ENCODE data around the gene MYORG.

MYORG gene

GRCh38 chr9:34380034-34380510 lies 3.4 kb upstream of the MYORG start:
- Histone ChIP-seq H3K27me3 (ENCODE audit: insufficient read depth, low read length, poor library complexity) (no peaks in the 10 kb centered on the region), H3K36me3 (ENCODE audit: insufficient read depth, low read length) (no peaks in the 10 kb centered on the region), H3K9me3 (ENCODE audit: insufficient read depth, low read length, severe bottlenecking) (no peaks in the 10 kb centered on the region), H3K27ac (ENCODE audit: low read length) (no peak overlapping the region), H2AFZ (ENCODE audit: low read depth, low read length) (no peak overlapping the region), H4K20me1 (ENCODE audit: insufficient read depth, low read length) (0 out of 2 replicates have a peak, but pooled peaks cover 7% of the 10 kb centered on the region), H3K79me2 (ENCODE audit: insufficient read depth, low read length) (no peaks in the 10 kb centered on the region), H3K4me1 (ENCODE audit: insufficient read depth, low read length) (peaks cover 28% of the 10 kb centered on the region), H3K4me3 (ENCODE audit: low read depth in 1 of 2, low read length in 2 of 2) (no peak overlapping the region), H3K9ac (ENCODE audit: low read depth, low read length) (no peak overlapping the region), H3K4me2 (ENCODE audit: insufficient read depth, low read length) (peak overlapping the region; percentile 62; the same call in 1 of the 2 replicates)
- DNase-seq, result no peak
- no peak for TF ChIP-seq EZH2 (IDR thresholded peaks at IDR 0.05; ENCODE audit: borderline replicate concordance, low read depth, low read length, severe bottlenecking)
- no peak for TF ChIP-seq CTCF (IDR thresholded peaks at IDR 0.05; ENCODE audit: borderline replicate concordance, extremely low read depth, low read length, poor library complexity, severe bottlenecking)
- ATAC-seq (ENCODE audit: insufficient read depth, low read depth), result no peak

GRCh38 chr9:34379334-34380033 lies 2.8 kb upstream of the MYORG start:
- Histone ChIP-seq H3K4me2 (ENCODE audit: insufficient read depth, low read length) (peak overlapping the region; percentile 62), H3K79me2 (ENCODE audit: insufficient read depth, low read length) (no peaks in the 10 kb centered on the region), H4K20me1 (ENCODE audit: insufficient read depth, low read length) (0 out of 2 replicates have a peak, but pooled peaks cover 7% of the 10 kb centered on the region), H3K4me1 (ENCODE audit: insufficient read depth, low read length) (peaks cover 32% of the 10 kb centered on the region), H3K27ac (ENCODE audit: low read length) (no peak overlapping the region), H2AFZ (ENCODE audit: low read depth, low read length) (peak overlapping the region; percentile 43), H3K27me3 (ENCODE audit: insufficient read depth, low read length, poor library complexity) (no peaks in the 10 kb centered on the region), H3K9ac (ENCODE audit: low read depth, low read length) (no peak overlapping the region), H3K4me3 (ENCODE audit: low read depth in 1 of 2, low read length in 2 of 2) (peak overlapping the region in 1 of 2 experiments; percentile 33; a peak in 1 of 4 replicates), H3K9me3 (ENCODE audit: insufficient read depth, low read length, severe bottlenecking) (no peaks in the 10 kb centered on the region), H3K36me3 (ENCODE audit: insufficient read depth, low read length) (no peaks in the 10 kb centered on the region)
- TF ChIP-seq EZH2 (IDR thresholded peaks at IDR 0.05; ENCODE audit: borderline replicate concordance, low read depth, low read length, severe bottlenecking) (no peak), CTCF (IDR thresholded peaks at IDR 0.05; ENCODE audit: borderline replicate concordance, extremely low read depth, low read length, poor library complexity, severe bottlenecking) (peak; percentile 98)
- DNase-seq (peak; percentile 84), ATAC-seq (ENCODE audit: insufficient read depth, low read depth) (peak; percentile 49)

- Histone ChIP-seq H3K4me3 (ENCODE audit: low read depth in 1 of 2, low read length in 2 of 2) (no peak overlapping the region), H3K79me2 (ENCODE audit: insufficient read depth, low read length) (no peaks in the 10 kb centered on the region), H3K36me3 (ENCODE audit: insufficient read depth, low read length) (no peaks in the 10 kb centered on the region), H3K9me3 (ENCODE audit: insufficient read depth, low read length, severe bottlenecking) (no peaks in the 10 kb centered on the region), H3K27me3 (ENCODE audit: insufficient read depth, low read length, poor library complexity) (no peaks in the 10 kb centered on the region), H3K4me1 (ENCODE audit: insufficient read depth, low read length) (peaks cover 32% of the 10 kb centered on the region), H4K20me1 (ENCODE audit: insufficient read depth, low read length) (0 out of 2 replicates have a peak, but pooled peaks cover 7% of the 10 kb centered on the region), H3K27ac (ENCODE audit: low read length) (no peak overlapping the region), H2AFZ (ENCODE audit: low read depth, low read length) (no peak overlapping the region), H3K9ac (ENCODE audit: low read depth, low read length) (no peak overlapping the region), H3K4me2 (ENCODE audit: insufficient read depth, low read length) (no peak overlapping the region)
- TF ChIP-seq EZH2 (IDR thresholded peaks at IDR 0.05; ENCODE audit: borderline replicate concordance, low read depth, low read length, severe bottlenecking) (no peak), CTCF (IDR thresholded peaks at IDR 0.05; ENCODE audit: borderline replicate concordance, extremely low read depth, low read length, poor library complexity, severe bottlenecking) (no peak)
- DNase-seq (no peak), ATAC-seq (ENCODE audit: insufficient read depth, low read depth) (no peak)
Observed at GRCh38 chr9:34378376-34379060, 1.8 kb upstream of the MYORG start.
